NCI-H187 treated with DMSO at 0.1 percent for 48 hours (cell line): ENCODE measurements around the gene MICAL3.

Source experiments
- DNase-seq: peaks from one replicate; lab custom pipeline; 2025; lab: John Stamatoyannopoulos, UW

The MICAL3 gene

DNA sequence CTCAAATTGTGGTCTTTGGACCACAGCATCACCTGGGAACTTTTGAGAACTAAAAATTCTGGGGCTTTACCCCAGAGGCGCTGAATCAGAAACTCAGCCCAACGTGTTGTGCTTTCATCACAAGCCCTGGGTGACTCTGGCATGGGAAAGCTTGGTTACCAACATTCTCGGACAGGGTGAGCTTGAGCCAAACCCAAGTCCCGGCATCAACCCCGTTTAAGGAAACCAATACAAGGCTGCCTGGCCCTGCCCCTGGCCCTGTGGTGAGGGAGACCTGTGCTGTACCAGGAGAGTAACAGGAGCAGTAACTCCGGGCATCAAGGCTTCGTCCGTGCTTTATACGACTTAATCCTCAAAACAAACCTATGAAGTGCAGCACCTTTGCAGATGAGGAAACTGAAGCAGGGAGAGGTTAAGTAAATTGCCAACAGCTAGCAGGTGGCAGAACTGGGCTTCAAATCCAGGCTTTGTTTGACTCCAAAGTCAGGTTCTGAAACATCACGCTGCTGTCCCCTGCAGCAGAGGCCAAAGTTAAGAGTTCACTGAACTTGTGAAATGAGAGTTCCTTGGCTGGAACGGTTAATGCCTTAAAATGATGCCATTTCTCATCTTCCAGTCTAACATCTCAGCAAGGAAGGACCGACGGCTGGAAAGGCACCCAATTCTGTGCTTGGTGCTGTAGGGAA lies 186.0 kb downstream of the MICAL3 start:
- DNase-seq: no peak

DNA sequence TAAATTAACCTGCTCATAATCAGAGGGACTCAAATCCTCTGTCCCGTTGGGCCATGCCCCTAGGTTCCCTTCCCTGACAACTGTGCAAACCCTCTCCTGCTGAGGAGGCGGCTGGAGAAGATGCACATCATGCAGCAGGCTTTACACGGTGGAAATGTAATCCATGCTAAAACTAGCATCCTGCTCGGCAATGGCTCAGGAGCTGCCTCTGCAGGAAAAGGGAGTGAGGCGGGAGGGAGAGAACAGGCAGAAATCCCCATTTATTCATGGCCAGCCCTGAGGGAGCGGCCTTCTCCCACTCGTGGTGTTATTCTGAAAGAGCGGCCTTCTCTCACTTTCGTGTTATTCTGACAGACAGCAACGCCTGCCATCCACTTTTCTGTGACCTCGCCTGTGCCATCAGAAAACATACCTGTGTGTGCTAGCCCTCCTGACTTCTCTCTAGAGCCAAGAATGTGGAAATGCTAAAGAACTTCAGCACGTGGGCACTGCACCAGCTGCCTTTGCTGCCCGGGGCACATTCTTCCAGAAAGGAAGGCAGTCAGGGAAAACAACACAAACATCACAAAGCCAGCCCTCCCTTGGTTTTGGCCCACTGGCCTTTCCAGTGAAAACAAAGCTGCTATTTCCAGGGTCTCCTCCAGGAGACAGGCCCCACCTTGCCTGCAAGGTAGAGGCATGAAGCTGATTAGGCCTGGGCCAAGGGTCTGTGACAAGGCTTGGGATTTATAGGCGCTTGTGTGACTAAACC lies 187.2 kb downstream of the MICAL3 start:
- no peak for DNase-seq

DNA sequence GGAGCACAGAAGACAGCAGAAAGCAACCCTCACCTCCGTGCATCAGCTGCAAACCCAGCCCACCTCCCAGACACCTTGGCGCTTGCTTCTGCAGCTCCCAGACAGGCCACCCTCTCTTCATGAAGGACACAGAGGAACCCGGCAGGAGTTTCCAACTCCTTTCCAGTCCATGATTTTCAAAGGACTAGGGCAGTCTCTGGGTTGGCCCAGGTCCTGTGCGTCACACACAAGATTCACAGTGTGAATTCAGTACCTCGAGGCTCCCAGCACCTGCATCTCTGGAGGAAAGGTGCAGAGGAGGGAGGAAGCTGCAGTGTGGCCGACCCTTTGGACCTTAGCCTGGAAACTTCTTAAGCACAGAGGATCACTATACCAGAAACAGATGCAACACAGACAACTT lies 189.1 kb downstream of the MICAL3 start:
- no peak for DNase-seq

DNA sequence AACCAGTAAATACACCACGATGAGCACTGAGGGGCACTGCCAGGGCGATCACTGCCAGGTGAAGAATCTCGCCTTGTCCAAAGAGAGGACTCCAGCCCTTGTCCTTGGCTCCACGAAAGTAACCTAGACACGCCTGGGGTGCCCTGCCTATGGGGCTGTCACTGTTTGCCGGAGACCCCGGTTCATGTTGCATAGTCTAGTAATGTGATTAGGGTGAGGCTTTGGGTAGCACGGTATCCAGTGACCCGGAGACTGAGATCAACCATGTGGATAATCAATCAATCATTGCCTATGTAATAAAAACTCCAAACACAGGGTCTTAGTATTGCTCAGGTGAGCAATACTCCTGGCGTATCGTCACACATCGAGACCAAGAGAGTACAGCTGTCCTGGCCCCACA lies 190.9 kb downstream of the MICAL3 start:
- DNase-seq: no peak

DNA sequence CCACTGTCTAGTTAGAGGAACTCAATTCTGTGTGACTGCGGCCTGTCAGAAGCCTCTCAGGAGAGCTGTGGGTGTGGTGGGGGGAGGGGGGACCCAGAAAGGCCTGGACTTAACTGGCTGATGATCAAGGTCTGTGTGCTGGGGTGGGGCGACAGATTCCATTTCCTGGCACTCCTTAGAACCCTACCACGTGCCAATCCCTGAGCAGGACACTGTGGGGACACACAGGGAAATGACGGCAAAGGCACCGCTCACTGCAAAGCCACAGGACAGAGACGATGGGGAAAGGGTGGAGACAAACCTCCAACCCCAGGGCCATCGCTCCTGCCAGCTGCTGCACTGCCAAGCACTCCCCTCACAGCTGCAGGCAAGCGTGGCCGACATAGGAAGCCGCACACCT lies 191.7 kb downstream of the MICAL3 start:
- DNase-seq: no peak

DNA sequence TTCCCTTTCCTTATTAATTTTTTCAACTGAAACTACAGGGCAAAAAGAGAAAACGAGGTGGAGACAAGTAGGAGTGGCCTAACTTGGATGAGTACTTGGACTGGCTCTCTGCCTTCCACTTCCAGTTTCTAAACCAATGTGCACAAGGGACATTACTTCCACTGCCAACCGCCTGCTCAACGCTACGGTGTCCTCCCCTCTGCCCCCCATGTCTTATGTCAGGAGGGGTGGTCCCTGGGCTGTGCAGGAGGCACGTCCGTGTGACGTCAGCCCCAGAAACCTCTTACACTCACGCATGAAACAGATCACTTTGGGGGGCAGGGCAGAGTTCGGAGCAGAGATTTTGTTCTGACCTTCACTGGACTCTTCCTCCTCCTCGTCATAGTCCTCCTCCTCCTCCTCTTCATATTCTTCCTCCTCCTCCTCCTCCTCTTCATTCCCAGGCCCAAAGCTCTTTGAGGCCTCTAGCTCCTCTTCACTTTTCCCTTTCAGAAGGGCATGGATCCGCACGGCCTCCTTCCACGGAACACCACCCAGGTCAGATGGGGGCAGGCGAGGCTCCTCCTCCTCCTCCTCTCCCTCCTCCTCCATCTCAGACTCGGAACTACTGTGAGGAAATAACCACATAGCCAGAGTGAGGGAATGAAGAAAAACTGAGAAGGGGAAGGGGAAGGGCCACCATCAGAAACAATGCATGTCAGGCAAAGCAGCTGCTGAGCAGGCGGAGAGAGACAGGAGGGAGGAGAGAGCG lies 192.7 kb downstream of the MICAL3 start:
- no peak for DNase-seq

DNA sequence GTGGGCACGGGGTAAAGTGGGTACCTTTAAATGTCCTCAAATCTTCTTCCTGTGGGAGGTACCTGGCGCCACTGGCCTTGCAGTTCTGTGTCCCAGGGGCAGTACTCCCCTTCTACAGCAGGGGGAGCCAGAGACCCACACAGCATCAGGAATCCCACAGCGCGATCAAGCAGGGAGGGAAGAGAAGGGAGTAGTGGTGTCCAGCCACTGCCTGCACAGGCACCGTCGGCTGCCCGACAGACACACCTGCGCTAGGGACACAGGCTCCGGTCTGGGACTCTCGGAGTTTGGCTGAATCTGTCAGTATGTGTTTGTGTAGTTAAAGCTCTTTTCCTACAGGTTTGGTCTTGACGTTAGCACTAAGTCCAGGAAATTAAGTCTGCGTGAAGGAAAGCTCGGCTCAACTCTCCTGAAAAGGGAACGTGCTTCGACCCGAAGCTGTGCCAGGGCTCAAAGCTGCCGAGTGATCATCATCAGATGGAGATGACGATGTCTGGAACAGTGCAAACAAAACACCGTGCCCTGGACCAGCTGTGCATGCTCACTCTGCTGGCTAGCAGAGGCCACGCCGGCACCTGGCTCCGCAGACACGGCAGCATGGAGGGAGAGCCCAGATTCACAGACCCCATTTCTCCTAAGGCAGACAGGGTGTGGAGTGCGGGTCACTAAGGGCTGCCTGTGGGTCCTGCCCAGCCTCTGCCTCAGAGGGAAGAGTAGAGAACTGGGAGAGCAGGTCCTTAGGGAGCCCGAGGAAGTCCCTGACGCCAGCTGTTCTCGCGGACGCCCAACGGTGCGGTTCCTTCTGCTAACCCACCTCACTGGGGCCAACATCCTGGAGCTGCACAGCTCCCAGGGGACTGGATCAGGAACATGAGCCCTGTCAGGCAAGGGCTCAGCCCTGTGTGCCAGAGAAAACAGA lies 194.1 kb downstream of the MICAL3 start:
- DNase-seq: no peak

DNA sequence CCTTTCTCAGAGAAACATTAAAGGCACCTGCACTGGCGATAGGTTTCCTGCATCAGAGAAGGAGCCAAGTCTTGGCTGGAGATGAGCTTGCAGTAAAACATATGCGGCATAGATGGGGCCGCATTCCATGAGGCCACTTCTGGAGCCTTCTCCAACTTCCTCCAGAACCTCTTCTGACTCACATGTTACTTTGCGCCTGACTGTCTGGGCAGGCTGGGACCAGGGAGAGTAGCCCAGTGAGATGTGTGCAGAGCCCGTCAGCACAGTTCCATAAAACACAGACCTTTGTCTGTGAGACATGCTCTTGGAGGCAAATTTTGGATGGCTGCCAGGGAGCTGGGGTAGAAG lies 194.7 kb downstream of the MICAL3 start:
- DNase-seq: no peak

DNA sequence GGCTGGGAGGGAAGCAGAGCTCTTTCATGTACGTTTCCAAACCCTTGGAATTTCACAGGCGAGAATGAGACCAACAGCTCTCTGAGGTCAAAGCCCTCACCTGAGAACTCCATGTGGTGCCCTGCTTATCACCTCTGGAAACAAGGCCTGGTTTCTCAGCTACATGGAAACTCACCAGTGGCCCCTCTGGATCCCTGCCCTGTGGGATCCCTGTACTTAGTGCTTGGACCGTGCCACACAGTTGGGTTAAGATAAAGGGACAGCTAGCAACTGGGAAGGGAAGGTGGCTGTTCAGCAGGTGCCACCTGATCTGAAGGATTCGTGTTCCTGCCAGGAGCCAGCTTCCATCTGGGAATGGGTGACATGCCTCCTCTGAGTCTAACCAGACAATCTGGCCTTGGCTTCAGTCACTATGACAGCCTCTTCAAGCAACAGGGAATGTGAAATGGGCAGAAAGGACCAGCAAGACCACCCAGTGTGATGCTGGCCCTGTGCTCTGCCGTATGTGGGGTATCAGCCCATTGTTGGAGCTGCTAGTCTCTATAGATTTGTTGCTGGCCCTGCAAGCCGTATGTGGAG lies 195.8 kb downstream of the MICAL3 start:
- no peak for DNase-seq

DNA sequence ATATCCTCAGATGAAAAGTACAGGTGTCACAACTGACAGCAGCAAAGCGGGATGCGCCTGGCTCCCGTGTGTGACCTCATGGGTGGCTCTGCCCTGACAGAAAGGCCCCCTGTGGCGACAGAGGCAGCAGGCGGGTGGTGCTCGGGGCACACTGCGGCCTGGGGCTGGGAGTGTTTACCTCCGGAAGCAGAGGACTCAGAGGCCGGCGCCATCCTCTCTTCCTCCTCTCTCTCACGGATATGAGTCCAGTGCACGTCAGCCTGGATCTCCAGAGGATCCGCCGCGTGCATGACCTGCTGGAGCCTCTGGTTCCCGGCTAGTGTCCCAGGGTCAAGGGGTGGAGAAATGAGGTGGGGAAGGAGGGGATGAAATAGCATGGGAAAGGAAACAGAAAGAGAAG lies 196.9 kb downstream of the MICAL3 start:
- no peak for DNase-seq

DNA sequence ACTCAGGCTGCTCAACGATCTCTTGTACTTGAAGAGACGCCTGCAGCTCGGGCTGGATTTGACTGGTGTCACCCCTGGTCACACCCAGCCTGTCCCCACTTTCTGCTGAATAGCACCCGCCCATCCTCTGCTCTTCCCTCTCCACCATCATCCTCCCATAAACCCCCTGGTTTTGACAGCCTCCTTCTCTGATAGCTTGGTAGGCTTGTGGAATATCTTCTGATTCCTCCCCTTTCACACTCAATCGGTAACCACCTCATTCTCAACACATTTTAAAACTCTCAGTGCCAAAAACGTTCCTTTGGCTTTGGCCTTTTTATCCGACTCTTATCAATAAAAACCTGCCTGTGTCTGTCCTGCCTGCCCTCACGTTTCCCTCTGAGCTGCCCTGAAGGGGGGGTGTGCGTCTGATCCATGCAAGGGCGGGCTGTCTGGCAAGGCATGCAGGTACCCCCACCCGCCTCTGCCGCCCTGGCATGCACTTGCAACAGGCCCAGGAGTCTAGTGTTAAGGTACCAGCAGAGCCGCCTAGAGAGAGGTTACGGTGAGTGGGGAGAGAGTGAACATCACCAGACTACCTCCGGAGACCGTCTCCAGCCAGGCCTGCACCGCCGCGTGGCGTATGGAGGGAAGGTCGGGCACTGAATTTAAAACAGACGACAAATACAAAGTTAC lies 198.3 kb downstream of the MICAL3 start:
- DNase-seq: no peak

DNA sequence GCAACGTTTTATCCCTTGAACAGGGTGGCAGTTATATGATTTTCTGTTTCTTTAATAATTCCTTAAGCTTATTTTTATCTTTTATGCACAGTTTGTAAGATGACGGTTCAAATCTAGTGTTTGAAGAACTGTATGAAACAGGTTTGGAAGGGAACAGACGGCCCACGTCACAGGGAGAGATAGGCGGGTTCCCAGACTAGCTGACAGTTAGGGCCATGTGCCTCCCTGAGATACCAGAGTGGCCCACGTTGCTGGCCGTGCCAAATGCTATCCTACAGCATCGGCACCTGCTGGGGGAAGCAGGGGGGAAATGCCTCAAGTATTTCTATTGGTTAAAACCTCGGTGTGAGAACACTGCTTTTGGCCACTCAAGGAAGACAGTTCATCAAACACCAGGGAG lies 199.9 kb downstream of the MICAL3 start:
- DNase-seq: no peak

DNA sequence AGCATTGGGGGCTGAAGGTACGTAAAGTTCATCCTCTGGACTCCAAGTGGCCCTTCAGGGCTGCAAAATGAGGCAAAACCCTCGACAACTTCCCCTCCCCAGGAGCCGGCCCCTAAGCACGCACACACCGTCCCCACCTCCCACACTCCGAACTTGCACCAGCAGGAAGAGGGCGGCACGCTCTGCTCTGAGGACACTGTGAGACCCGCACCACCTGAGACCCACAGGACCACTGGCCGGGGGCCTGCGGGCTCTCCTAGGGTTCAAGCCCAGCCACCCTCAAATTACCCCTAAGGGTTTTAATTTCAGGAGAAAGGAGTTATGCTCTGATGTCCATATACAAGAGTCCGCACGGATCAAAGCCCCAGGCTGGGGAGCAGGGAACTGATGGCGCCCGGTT lies 200.4 kb downstream of the MICAL3 start:
- DNase-seq: no peak

DNA sequence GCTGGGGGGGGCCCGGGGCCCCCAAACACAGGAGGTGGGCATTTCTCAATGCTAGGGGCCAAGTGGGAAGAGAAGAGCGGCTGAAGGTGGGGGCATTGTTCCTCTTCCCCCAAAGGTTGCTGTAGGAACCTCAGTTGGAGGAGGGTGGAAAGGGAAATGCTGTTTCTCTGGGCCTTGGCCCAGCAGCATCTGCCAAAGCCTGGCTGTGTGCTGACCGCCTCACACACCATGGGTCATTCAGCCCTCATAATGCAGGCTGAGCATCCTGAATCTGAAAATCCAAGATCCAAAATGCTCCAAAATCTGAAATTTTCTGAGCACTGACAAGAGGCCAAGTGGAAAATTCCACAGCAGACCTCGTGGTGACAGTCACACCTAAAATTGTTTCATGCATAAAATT lies 201.1 kb downstream of the MICAL3 start:
- no peak for DNase-seq

DNA sequence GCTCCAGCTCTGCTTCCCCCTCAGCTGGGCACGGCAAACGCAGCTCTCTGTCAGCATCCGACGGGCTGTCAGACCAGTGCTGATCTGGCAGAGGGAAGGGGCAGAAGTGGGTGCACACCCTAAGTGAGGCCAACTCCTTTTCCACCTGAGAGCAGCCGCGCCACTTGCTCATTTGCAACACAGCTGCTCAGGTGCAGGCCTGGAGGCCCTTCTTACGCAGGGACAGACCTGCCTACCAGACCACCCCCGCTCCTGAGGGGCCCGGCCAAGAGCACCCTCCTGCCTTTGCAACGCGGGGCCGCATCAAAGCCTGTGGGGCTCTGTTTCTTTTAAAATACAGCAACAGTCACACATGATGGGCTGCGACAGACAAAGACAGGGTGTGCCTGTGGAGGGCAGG lies 202.3 kb downstream of the MICAL3 start:
- no peak for DNase-seq

DNA sequence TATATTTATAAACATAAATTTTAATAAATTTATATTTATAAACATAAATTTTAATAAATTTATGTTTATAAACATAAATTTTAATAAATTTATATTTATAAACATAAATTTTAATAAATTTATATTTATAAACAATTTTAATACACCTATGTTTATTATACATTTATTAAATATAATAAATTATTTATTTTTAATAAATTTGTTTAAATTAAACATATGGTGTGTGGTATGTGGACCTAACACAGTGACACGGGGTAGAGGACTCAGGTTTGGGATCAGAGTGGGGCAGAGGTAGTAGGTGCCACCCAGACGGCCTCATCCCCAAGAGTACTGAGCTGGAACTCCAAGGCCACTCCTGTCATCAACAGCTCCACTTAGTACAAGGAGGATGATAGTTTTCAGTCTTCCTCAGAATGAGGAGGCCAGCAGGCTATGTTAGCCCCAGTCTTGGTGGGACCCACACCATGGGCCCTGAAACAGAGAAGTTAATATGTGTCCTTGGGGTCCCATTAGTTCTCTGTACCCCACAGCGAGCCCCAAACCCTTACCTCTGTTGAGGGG lies 203.4 kb downstream of the MICAL3 start:
- no peak for DNase-seq

DNA sequence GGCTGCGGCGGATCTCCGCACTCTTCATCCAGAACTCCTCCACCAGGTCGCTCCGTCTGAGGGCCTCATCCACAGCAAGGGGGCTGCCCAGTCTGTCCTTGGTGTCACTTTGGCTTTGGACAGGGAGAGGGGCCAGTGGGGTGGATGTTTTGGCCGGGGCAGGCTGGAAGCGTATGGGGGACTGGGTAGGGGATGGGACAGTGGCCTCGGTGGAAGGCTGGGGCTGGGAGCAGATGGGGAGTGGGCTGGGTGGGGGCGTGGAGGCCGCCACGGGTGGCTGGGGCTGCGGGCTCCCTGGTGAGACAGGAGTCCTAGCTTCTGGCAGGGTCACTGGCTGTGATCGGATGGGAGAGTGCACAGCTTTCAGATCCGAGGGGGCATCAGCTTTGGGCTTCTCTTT lies 205.7 kb downstream of the MICAL3 start:
- DNase-seq: no peak

DNA sequence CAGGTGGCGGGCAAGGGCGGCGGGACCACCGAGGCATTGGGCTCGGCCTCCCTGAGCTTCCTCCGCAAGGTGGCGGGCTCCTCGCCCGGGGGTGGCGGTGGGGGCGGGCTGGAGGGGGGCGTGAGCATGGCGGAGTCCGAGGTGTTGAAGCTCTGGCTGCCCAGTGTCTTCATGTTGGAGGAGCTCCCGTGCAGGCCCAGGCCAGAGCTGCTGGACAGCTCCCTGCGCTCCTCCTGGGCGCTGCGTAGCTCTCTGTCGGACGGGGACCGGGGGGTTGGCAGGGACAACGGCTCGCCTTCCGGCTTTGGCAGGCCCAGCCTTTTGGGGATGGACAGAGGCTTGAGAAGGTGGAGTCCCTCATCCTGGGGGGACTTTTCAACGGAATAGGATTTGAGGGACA lies 206.2 kb downstream of the MICAL3 start:
- no peak for DNase-seq

DNA sequence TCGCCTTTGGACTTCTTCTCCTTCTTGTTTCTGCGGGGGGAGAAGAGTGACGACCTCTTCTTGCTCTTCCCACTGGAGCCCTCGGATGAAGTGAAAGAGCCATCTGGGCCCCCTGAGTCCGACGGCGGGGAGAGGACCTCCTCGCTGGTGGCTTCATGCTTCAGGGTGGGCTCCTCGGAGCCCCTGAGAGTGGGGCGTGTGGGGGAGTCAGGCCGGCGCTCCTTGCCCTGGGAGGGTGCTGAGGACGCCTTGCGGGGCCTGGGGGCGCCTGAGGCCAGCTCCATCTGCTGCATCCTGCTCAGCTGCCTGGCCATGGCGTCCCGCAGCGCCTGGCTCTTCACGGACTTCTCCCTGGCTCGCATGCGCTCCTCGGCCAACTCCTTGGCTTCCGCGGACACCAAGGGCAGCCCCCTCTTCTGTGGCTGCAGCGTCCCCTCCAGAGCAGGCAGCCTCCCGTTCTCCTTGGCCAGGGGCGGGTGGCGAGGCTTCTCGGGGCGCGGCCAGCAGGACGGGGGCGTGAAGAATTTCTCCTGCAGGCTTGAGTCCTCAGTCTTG lies 206.8 kb downstream of the MICAL3 start:
- DNase-seq: no peak

DNA sequence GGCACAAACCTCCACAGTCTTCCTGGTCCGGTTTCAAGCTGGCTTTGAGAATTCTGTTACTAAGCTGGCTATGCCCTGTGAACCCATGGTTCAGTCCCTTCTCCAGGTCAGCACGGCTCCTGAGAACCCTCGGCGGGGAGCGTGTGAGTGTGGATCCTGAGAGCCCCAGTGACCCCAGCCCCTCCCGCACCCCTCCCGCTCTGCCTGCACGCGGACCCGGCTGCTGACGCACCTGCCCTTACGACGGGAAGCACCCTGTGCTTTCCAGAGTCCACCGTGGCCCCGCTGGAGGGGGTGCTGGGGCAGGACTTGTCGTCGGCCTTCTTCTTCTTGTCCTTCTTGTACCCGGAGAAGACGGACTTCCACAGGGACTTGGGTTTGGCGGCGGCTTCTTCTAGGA lies 207.3 kb downstream of the MICAL3 start:
- no peak for DNase-seq

DNA sequence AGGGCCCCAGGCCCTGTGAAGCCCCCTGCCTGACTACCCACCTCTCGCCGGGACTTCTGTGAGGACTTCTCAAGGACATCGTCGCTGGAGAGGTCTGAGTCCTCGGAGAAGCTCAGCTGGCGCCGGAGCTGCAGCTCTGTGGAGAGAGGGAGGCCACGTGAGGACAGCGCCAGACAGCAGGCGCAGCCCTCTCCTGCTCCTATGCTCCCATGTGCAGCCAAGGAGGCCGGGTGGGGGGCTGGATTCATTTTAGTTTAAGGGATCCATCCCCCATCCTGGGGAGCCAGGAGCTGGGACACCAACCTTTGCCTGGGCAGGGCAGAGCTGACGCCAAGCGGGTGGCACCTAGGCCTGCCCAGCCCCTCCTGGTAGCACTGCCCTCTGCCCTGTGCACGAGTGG lies 207.7 kb downstream of the MICAL3 start:
- DNase-seq: no peak
